Breast epithelium (tissue), 3 donors: Measurements from ENCODE around the gene TKTL1.

Experiments used
- POLR2A ChIP-seq: fragments of 450-650 bp; IDR thresholded peaks from one replicate; pipeline ENCODE4 v1.6.1; 2016; ENCODE audit warnings: antibody characterized with exemption, mild to moderate bottlenecking, moderate library complexity
- TF ChIP-seq, protein P1 (sequence below), 3 donors: fragments of 450-650 bp; IDR thresholded peaks; one replicate each; pipeline ENCODE4 v1.5.1; 2016 to 2017; ENCODE audit warnings: antibody characterized with exemption in 3 of 3, mild to moderate bottlenecking in 3 of 3, moderate library complexity in 3 of 3

GRCh38 chrX:154307202-154307601 lies 11.6 kb downstream of the TKTL1 start:
- TF ChIP-seq, protein P1, sequence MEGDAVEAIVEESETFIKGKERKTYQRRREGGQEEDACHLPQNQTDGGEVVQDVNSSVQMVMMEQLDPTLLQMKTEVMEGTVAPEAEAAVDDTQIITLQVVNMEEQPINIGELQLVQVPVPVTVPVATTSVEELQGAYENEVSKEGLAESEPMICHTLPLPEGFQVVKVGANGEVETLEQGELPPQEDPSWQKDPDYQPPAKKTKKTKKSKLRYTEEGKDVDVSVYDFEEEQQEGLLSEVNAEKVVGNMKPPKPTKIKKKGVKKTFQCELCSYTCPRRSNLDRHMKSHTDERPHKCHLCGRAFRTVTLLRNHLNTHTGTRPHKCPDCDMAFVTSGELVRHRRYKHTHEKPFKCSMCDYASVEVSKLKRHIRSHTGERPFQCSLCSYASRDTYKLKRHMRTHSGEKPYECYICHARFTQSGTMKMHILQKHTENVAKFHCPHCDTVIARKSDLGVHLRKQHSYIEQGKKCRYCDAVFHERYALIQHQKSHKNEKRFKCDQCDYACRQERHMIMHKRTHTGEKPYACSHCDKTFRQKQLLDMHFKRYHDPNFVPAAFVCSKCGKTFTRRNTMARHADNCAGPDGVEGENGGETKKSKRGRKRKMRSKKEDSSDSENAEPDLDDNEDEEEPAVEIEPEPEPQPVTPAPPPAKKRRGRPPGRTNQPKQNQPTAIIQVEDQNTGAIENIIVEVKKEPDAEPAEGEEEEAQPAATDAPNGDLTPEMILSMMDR (IDR thresholded peaks at IDR 0.05): no peak
- TF ChIP-seq POLR2A: no peak
